ENCODE data around the gene VPS9D1.
A peak's percentile ranks its signal among the peaks of the same experiment; 100 is the strongest.

VPS9D1 gene

DNA sequence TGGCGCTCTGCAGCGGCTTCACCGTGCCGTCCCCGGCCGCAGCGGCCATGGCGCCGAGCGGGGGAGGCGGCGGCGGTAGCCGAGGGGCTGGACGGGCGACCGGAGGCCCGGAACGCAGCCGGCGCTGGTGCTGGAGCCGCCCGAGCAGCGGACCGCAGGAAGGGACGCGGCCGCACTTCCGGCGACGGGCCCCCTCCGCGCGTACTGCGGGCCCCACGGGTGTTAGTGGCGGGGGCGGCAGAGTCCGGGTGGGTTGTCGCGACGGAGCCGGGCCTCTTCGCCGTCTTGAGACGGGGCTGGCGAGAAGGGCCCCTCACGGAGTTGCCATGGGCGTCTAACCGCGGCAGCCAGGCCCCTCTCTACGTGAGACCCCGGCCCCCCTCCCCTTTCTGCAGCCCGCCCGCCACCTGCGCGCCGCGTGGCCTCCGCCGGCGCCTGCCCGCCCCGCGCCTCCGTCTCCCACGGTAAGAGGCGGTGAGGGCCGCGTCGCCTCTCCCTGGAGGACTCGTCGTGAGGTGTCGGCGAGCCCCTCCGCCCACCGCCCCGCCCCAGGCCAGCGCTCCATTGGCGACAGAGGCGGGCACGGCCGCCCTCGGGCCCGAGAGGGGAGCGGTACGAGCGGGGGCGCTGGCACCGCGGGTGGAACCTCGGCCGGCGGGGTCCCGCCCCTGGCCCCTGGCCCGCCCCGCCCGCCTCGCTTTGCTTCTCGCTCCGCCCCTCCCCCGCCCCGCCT is at the start of gene VPS9D1, which contains the start of gene ZNF276:
Gene VPS9D1, minus strand, starts transcription at position 86 of the 733 bp plus-strand sequence. Its CDS starts 37 bp downstream, at position 49.
Gene ZNF276, plus strand, starts transcription at position 725 of the 733 bp plus-strand sequence. CDS start 104 bp downstream, outside the sequence.
- DNase-seq = peak; percentile 85

GRCh38 chr16:89770367-89770766 is 49.7 kb upstream of the VPS9D1 start:
- no peak for DNase-seq

GRCh38 chr16:89765292-89765830 is 44.7 kb upstream of the VPS9D1 start:
- DNase-seq = no peak

- peak; percentile 69 for DNase-seq
These were observed 44.1 kb upstream of the VPS9D1 start for GRCh38 chr16:89764711-89765201.

- peak; percentile 44 for DNase-seq
These were observed 40.7 kb upstream of the VPS9D1 start for GRCh38 chr16:89761304-89761922.

DNA sequence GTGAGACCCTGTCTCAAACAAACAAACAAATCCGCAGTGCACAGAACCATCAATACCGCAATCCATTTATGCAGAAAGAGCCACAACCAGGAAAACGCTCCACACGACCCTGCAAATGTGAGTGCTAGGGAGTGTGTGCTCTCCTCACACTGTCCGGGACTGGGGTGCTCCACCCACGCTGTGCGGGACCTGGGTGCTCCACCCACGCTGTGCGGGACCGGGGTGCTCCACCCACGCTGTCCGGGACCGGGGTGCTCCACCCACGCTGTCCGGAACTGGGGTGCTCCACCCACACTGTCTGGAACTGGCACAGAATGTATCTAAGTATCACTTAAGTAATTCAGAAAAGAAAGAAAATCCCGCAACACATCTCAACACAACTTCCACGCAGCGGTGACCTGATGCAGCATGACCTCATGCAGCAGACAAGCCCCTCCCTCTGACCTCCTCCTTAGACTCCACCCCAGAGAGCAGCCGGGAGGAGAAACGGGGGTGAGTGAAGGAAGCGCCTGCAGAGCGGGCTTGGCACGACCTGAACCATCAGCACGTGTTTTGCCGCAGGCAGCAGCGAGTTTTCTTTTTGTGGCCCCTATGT is 39.1 kb upstream of the VPS9D1 start:
- DNase-seq = peak; percentile 42

GRCh38 chr16:89749637-89750036 is 28.9 kb upstream of the VPS9D1 start:
- no peak for DNase-seq

GRCh38 chr16:89748921-89749320 is 28.2 kb upstream of the VPS9D1 start:
- no peak for DNase-seq

DNA sequence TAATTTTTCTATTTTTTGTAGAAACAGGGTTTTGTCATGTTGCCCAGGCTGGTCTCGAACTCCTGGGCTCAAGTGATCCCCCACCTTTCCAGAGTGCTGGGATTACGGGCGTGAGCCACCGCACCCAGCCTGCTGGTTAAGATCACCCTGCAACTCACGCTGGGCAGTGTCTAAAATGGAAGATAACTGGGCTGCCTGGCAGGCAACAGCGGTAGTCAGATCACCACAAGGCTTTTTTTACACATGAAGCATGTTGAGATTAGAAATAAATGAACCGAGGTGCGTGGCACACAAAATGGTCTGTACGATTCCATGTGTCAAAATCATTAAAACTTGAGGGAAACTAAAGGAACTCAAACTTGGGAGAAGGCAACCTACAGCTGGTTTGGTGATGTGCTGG is 27.4 kb upstream of the VPS9D1 start:
- DNase-seq = no peak

DNA sequence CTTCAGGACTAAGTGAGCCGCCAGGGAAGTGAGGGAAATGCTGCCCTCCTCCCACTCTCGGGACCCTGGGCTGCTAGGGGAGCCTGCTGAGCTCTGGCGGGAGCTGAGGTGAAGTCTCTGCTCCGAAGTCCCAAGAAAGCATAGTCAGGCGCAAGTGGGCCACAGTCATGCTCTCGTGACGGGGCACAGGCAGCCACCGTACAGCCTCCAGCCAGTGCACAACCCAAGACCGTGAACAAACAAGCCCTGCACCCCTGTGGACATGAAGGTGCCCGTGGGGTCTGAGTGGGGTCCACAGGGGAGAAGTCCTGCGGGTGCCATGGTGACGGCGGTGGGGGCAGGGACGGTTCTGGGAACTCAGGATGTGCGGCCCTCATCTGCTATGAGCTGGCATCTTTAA is 25.3 kb upstream of the VPS9D1 start:
- no peak for DNase-seq

- DNase-seq = no peak
These were observed 24.1 kb upstream of the VPS9D1 start for GRCh38 chr16:89744813-89745212.

DNA sequence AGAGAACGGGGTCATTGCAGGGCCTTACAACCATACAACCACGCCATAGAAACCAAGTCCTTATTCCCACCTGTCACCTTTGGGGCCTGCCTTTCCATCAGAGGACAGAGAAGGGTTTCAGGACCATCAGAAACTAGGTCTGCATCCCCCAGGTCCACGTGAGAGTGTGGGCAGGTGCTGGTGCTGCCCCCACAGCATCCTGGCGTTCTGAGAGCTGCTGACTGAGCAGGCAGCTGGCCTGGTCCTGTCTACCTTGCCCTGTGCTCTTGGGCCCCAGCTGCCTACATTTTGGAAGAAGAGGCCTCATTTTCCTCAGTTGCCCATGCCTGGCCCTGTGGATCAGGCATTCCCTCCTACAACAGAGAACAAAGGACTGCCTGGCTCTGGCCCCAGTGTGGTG is 22.2 kb upstream of the VPS9D1 start:
- no peak for DNase-seq

- DNase-seq = no peak
These were observed 20.8 kb upstream of the VPS9D1 start for GRCh38 chr16:89741342-89742014.

GRCh38 chr16:89739383-89739782 is 18.7 kb upstream of the VPS9D1 start:
- DNase-seq = no peak

DNA sequence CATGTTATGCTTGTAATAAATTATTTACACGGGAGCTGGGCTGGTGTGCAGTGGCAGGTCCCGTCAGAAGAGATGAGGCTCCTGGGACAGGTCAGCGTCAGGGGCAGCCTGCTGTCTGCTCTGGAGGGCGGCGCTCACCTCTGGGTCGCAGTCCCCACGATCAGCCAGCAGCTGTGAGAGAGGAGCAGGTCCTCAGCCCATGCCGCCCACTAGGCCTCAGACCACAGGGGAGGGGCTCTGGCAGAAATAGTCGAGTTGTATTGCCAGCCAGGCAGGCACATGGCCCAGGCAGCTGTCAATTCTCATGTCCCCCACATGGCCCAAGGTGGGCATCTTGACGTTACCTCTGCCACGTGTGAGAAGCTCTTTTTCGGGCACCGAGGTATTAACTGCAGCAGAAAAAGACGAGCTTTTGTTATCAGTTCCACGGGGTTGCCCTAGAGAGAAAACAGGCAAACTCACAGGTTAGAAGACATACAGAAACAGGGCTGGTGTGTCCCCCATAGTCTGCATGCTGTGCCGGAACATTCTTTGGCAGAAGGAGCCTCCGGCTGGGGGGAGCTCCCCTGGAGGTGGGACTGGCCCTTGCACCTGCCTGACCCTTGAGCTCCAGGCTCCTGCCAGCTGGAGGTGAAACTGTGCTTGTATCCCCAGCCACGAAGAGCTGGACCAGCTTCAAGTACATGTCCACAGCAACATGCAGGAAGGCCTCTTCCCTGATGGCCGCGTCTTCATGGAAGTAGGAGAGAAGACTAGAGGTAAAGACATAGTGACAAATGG is 18.0 kb upstream of the VPS9D1 start:
- DNase-seq = no peak

DNA sequence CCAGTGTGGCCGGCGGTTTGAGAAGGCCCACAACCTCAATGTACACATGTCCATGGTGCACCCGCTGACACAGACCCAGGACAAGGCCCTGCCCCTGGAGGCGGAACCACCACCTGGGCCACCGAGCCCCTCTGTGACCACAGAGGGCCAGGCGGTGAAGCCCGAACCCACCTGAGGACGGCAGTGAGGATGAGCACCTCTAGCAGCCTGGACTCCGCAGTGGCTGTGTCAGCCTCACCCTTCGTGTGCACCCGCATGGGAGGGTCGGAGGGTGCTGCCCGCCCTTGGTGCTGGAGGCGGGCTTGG is 17.3 kb upstream of the VPS9D1 start:
- DNase-seq = no peak

DNA sequence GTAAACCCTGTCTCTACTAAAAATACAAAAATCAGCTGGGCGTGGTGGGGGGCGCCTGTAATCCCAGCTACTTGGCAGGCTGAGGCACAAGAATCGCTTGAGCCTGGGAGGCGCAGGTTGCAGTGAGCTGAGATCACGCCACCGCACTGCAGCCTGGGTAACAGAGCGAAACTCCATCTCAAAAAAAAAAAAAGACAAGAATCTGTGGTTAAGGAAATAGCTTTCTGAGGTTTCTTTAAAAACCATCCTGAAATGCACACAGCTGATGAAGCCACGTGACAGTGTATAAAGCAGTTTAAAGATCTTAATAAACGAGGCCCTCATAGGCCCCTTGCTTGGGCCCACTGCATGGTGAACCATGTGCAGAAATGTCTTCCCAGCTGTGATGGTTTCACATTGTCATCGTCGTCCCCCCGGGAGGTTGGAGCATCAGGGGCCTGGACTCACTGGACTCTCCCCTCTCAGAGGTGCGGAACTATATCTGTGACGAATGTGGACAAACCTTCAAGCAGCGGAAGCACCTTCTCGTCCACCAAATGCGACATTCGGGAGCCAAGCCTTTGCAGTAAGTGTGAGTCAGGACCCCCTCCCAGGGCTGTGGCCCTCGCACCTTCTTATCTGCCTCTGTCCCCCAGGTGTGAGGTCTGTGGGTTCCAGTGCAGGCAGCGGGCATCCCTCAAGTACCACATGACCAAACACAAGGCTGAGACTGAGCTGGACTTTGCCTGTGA is 16.8 kb upstream of the VPS9D1 start:
- DNase-seq = peak; percentile 72

DNA sequence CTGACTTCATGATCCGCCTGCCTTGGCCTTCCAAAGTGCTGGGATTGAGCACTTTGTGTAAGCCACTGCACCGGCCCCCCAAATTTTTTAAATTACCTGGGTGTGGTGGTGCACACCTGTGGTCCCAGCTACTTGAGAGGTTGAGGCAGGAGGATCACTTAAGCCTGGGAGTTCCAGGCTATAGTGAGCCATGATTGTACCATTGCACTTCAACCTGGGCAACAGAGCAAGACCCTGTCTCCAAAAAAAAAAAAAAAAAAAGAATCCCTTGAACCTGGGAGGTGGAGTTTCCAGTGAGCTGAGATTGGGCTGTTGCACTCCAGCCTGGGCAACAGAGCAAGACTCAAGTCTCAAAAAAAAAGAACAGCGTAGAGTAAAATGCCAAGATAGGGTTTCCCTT is 15.9 kb upstream of the VPS9D1 start:
- no peak for DNase-seq

DNA sequence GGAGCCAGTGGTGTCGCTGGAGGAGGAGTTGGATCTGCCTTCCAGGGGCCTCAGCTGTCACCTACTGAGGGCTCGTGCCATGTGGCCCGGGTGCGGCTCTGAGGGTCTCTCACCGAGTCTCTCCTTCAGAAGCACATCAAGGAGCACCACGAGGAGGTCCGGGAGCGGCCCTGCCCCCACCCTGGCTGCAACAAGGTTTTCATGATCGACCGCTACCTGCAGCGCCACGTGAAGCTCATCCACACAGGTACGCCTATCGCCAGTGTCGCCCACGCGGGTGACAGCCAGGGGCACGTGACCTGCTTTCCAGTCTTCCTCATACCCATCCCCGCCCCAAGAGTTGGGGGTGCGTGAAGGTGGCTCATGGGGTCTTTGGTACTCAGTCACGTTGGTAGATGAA is 13.1 kb upstream of the VPS9D1 start:
- no peak for DNase-seq

DNA sequence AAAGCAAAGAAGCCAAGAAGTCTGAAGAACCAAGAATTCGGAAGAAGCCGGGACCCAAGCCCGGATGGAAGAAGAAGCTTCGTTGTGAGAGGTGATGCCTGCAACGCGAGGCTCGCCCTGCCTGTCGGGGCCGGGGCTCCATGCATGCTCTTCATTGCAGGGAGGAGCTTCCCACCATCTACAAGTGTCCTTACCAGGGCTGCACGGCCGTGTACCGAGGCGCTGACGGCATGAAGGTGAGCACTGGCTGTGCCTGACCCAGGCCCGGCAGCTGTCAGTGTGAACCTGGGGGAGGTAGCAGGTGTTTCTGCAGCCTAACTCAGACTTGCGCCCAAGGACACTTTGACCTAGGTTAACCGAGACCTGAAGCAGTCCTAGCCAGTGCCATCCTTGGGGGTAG is 12.6 kb upstream of the VPS9D1 start:
- no peak for DNase-seq

DNA sequence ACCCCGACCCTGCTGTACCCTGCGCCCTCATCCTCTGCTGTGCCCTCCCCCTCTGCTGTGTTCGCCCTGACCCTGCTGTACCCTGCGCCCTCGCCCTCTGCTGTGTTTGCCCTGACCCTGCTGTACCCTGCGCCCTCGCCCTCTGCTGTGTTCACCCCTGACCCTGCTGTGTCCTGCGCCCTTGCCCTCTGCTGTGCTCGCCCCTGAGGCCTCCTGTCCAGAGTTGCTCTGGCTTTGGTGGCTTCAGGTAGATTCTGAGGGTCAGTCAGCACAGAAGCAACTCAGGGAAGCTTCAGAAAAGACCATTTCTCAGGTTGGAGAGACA is 12.2 kb upstream of the VPS9D1 start:
- no peak for DNase-seq
